ENCODE results near the gene RIPPLY2.

The RIPPLY2 gene

GRCh38 chr6:83859410-83860358 is 6.5 kb downstream of the RIPPLY2 start, which contains the start of gene CYB5R4:
CYB5R4 (plus strand) TSS chr6:83859689; CDS start chr6:83859783, 94 bp downstream.
- DNase-seq (ENCODE audit: low spot score) (peak; percentile 90), ATAC-seq (ENCODE audit: low read depth) (peak; percentile 94)
- peaks cover 8% of the 10 kb centered on the region for H3K27me3 ChIP-seq (ENCODE audit: insufficient read depth, poor library complexity, severe bottlenecking)
- H3K27ac ChIP-seq (ENCODE audit: poor library complexity, severe bottlenecking) = no peak within 1 kb of the TSS
- peak; percentile 30 for TF ChIP-seq CTCF (IDR thresholded peaks at IDR 0.05; ENCODE audit: poor library complexity, severe bottlenecking)
- no peaks in the 10 kb centered on the region; the same call in 1 of the 2 replicates for H3K36me3 ChIP-seq (ENCODE audit: low read depth)
- no peaks in the 10 kb centered on the region for H3K9me3 ChIP-seq (ENCODE audit: severe bottlenecking)
- H3K4me3 ChIP-seq (ENCODE audit: severe bottlenecking) = peak within 1 kb of the TSS; percentile 89
- H3K4me1 ChIP-seq (ENCODE audit: insufficient read depth, poor library complexity, severe bottlenecking) = peaks cover 11% of the 10 kb centered on the region

DNA sequence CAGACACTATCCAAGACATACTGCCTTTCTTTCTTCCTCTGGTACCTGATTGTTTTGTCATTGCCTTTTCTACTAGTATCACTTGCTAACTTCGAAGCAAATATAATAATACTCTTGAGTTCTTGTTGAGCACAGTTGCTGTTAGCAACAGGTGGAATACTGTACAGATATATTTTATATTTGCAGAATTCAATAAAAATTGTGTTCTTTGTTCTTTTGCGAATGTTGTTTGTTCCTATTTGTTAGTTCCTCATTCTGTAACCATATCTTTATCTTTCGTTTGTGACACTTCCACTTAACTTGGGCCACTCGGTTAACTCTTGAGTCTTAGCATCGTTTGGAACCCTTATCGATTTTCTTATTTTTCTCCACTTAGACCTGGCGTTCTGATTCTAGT is 7.2 kb downstream of the RIPPLY2 start:
- TF ChIP-seq CTCF (IDR thresholded peaks at IDR 0.05; ENCODE audit: poor library complexity, severe bottlenecking) = no peak
- Histone ChIP-seq H3K27me3 (ENCODE audit: insufficient read depth, poor library complexity, severe bottlenecking) (peaks cover 4% of the 10 kb centered on the region), H3K4me1 (ENCODE audit: insufficient read depth, poor library complexity, severe bottlenecking) (peaks cover 11% of the 10 kb centered on the region), H3K27ac (ENCODE audit: poor library complexity, severe bottlenecking) (no peak overlapping the region), H3K4me3 (ENCODE audit: severe bottlenecking) (peak overlapping the region; percentile 89), H3K36me3 (ENCODE audit: low read depth) (no peaks in the 10 kb centered on the region; the same call in 1 of the 2 replicates), H3K9me3 (ENCODE audit: severe bottlenecking) (no peaks in the 10 kb centered on the region)
- DNase-seq (ENCODE audit: low spot score) = no peak
- no peak for ATAC-seq (ENCODE audit: low read depth)

DNA sequence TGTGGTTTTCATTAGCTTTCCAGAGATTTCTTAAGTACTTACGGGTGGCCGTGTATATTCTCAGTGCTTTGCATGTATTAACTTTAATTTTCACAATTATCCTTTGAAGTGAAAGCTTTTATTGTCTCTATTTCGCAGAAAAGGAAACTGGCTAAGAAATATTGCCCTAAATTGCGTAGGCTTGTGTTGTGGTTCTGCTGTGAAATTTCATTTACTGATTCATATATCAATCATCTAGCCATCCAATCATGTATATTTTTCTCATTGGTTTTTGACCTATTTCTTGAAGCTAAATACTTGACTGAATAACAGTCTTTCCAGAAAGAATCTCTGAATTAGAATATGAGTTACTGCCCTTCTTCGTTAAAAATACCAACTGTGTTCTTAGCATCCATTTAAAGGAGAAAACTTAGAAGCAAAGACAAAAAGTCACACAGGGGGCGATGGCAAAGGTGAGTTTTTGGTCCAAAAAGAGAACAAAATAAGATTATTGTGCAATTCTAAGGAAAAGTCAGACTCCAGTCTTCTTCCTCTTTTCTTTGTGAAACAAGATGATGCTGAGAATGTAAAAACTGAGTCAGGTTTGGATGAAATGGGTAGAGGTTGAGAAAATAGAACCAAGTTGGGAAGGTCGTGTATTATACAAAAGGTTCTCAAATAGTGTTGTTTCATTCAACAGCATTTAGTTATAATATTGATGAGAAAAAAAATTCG is 7.8 kb downstream of the RIPPLY2 start:
- H3K4me3 ChIP-seq (ENCODE audit: severe bottlenecking) = peak overlapping the region; percentile 89
- H3K36me3 ChIP-seq (ENCODE audit: low read depth) = no peaks in the 10 kb centered on the region; the same call in 1 of the 2 replicates
- no peak for ATAC-seq (ENCODE audit: low read depth)
- H3K9me3 ChIP-seq (ENCODE audit: severe bottlenecking) = no peaks in the 10 kb centered on the region
- TF ChIP-seq CTCF (IDR thresholded peaks at IDR 0.05; ENCODE audit: poor library complexity, severe bottlenecking) = no peak
- peaks cover 3% of the 10 kb centered on the region for H3K27me3 ChIP-seq (ENCODE audit: insufficient read depth, poor library complexity, severe bottlenecking)
- no peak for DNase-seq (ENCODE audit: low spot score)
- H3K27ac ChIP-seq (ENCODE audit: poor library complexity, severe bottlenecking) = no peak overlapping the region
- H3K4me1 ChIP-seq (ENCODE audit: insufficient read depth, poor library complexity, severe bottlenecking) = peaks cover 11% of the 10 kb centered on the region

GRCh38 chr6:83862776-83863471 is 9.8 kb downstream of the RIPPLY2 start:
- no peak for TF ChIP-seq CTCF (IDR thresholded peaks at IDR 0.05; ENCODE audit: poor library complexity, severe bottlenecking)
- DNase-seq (ENCODE audit: low spot score) = no peak
- Histone ChIP-seq H3K9me3 (ENCODE audit: severe bottlenecking) (no peaks in the 10 kb centered on the region), H3K36me3 (ENCODE audit: low read depth) (peaks cover 4% of the 10 kb centered on the region; the same call in 1 of the 2 replicates), H3K27me3 (ENCODE audit: insufficient read depth, poor library complexity, severe bottlenecking) (no peaks in the 10 kb centered on the region), H3K4me3 (ENCODE audit: severe bottlenecking) (no peak overlapping the region), H3K4me1 (ENCODE audit: insufficient read depth, poor library complexity, severe bottlenecking) (peaks cover 23% of the 10 kb centered on the region), H3K27ac (ENCODE audit: poor library complexity, severe bottlenecking) (no peak overlapping the region)
- ATAC-seq (ENCODE audit: low read depth) = no peak

All from RWPE2 (cell line).